Stimulated activated CD8-positive, alpha-beta memory T cell treated with anti-CD3 and anti-CD28 coated beads, Interleukin-7, amount 100 ng/mL, for 4 hours (primary cell): ENCODE measurements around the gene GET3.

ENCODE experiments used
- DNase-seq, 2 donors: peaks; one replicate each; pipeline ENCODE4 v3.0.0-alpha.2; 2020; ENCODE audit warnings: low read depth in 2 of 2

Gene GET3

DNA sequence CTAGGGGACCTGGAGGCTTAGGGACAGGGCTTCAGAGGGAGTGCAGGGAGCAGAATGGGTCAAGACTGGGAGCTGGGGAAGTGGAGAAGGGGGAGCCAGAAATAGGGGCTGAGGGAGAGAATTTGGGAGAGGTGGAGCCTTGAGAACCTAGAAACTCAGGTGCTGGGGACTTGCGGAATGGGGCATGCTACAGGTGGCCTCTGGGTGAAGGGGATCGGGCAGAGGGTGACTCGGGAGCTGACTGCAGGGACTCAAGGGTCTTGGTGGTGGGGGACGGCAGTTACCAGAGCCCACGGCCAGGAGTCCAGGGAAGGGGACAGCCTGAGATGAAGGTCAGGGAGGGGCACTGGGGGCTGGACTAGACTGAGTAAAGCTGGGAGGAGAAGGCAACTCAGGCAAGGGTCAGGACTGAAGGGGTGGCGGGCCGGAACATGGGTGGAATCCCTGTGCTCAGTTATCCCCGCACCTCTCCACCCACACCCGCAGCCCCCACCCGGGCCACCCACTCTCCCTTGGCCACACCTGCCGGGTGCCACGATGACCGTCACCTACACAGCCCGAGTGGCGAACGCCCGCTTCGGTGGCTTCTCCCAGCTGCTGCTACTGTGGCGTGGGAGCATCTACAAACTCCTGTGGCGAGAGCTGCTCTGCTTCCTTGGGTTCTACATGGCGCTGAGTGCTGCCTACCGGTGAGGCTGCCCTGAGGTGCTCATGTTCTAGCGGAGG, 14.9 kb downstream of the GET3 start:
- no peak for DNase-seq

DNA sequence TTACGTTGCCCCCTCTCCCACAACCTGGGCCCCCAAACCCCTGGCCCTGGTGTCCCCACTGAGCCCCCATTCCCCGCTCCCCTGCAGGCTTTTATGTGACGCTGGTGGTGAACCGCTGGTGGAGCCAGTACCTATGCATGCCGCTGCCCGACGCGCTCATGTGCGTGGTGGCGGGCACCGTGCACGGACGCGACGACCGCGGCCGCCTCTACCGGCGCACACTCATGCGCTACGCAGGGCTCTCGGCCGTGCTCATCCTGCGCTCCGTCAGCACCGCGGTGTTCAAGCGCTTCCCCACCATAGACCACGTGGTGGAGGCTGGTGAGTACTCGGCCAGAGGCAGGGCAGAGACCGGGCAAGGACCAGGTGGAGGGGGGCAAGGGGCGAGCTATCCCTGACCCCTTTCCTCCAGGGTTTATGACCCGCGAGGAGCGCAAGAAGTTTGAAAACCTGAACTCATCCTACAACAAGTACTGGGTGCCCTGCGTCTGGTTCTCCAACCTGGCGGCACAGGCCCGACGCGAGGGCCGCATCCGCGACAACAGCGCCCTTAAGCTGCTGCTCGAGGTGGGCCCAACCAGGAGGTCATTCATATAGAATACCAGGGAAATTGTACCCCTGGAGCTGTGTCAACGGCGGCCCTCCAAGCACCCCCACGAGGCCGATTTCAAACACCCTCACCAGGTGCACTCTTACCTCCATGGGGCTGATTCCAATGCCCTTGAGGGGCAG, 17.3 kb downstream of the GET3 start:
- DNase-seq = no peak

DNA sequence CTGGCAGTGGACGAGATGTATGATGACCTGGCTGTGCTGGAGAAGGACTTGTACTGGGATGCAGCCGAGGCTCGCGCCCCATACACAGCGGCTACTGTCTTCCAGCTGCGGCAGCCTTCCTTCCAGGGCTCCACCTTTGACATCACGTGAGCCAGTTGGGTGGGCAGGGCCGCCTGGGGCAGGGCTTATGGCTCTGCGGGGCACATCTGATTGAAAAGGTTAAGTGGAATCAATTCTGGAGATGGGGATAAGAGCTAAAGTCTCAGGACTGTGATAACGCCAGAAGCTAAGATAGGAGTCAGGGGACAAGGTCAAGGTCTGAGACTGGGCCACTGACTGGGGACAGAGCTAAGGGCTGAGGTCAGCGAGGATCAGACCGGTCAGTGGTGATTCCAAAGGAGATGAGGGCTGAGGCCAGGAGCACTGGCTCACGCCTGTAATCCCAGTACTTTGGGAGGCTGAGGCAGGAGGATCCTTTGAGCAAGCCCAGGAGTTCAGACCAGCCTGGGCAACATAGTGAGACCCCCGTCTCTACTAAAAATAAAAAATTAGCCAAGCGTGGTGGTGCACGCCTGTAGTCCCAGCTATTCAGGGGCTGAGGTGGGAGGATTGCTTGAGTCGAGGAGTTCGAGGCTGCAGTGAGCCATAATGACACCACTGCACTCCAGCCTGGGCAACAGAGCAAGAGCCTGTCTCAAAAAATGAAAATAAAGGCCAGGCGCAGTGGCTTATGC, 19.0 kb downstream of the GET3 start:
- DNase-seq = no peak

- DNase-seq = peak in 1 of 2 donors; percentile 40
These were observed 20.4 kb downstream of the GET3 start for GRCh38 chr19:12757544-12758274.

DNA sequence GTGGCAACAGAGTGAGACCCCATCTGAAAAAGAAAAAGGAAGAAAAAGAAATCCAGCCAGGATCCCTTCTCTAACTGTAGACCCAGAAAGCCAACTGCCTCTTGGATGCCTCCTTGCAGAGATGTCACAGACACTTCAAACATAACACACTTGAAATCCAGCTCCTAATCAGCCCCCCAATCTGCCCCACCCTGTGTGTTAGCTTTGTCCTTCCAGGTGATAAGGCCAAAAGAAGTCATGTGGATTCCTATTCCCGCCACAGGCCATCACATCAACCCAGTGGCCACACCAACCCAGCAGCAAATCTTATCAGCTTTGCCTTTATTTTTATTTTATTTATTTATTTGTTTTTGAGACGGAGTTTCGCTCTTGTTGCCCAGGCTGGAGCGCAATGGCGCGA, 22.4 kb downstream of the GET3 start:
- DNase-seq = no peak

DNA sequence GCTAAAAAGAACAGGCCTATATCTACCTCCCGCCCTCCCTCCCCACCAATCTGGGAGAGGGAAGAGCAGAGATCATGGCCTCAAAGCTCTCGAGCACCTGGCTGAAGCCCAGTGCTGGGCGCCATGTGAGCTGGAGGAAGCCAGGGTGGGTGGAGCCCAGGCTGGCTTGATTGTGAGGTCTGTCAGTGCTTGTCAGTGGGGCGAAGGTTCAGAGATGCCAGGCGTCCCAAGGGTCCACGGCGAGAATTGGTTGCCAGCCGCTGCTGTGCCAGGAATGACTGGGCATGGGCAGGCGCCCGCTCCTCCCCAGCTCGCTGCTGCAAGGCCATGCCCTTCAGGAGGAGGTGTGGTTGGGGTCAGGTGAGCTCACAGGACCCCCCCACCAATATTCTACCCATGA, 25.8 kb downstream of the GET3 start:
- no peak for DNase-seq

DNA sequence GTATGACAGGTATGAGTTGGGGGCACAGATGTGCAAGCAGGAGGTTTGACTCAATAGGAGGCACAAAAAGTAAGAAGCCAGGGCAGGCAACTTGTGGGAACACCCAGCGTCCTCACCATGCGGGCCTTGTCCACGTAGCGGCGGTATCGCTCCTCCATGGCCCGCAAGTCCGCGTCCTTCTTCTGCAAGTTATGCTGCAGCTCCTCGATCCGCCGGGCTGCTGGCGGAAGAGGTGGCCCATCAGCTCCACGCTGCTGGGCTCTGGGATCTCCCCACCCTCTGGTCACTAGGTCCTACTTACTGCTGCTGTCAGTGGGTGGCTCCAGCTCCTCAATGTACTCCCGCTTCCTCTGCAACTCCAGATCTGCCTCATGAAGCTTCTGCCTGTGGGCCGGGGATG, 27.4 kb downstream of the GET3 start:
- DNase-seq = no peak

DNA sequence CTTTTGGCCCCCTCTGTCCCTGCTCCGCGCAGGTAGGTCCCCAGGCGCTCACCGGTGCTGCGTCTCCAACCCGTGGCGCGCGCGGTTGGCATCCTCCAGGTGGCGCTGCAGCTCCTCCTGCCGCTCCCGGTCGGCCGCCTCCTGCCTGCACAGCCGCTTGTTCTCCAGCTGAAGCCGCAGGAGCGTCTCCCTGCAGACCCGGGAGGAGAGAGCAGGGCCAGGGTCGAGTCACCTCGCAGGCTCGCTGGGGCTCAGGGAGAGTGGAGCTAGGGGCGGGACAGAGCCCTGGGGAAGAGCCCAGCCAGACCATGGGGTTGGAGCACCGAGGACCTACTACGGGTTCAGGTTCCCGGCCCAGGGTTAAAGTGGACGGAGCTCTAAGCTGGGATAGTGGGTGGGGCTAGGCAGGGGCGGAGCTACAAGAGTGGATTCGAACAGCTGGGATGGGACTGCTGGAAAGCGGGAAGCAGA, 28.8 kb downstream of the GET3 start:
- DNase-seq = peak in 1 of 2 donors; percentile 70

DNA sequence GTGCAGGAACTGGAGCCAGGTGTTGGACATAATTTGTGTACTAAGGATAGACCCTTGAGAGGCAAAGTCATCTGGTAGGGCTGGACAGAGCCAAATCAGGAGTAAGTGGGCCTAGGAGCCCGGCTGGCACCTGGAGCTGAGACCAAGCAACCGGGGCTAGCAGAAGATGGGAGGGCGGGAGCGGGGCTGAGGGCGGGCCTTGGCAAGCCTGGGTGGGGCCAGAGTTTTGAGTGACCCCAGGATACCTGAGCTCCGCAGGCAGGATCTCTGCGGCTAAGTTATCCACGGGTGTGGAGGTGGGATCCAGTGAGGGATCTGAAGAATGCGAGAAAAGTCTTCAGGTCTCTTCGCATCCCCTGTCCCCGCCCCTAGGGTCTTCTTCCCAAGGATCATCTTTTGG, 29.9 kb downstream of the GET3 start:
- DNase-seq = no peak

- DNase-seq = no peak
These were observed 30.4 kb downstream of the GET3 start for GRCh38 chr19:12767666-12768065.

GRCh38 chr19:12769689-12770088, 32.4 kb downstream of the GET3 start:
- DNase-seq = peak in 1 of 2 donors; percentile 62

DNA sequence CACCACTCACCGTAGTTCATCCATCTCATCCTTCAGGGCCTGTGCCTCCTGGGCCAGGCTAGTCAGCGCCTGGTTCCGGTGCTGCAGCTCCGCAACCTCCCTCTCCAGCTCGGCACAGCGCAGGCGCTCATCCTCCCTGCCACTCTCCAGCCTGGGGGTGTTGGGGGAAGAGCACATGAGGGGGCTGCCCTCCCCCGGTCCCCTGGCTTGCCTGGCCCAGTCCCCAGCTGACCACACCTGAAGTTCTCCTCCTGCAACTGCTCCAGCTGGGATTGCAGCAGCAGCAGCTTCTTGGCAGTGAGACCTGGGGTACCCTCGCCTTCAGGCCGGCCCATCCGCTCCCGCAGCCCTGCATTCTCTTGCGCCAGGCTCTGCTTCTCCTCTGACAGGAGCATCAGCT, 33.6 kb downstream of the GET3 start:
- no peak for DNase-seq

- DNase-seq = no peak
These were observed 35.0 kb downstream of the GET3 start for GRCh38 chr19:12772323-12772722.

DNA sequence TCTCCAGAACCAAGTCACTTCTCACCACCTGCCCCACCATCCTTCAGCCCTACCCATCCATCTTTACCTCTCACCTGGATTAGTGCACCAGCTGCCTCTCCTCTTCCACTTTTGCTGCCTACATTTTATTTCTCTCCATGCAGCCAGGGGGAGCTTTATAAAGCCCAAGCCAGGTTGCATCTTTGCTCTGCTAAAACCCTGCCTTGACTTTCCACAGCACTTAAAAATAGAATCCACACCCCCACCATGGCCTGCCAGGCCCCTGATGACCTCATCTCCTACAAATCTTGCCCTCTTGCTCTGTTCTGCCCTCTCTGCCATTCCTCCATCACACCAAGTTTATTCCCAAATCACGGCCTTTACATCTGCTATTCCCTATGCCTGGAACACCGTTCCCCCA, 36.3 kb downstream of the GET3 start:
- DNase-seq = no peak

GRCh38 chr19:12774588-12775555, 37.6 kb downstream of the GET3 start, which contains the start of gene HOOK2:
Gene HOOK2 (minus strand): TSS chr19:12775552. CDS start chr19:12775449, 103 bp downstream.
- DNase-seq = no peak

- DNase-seq = peak in 1 of 2 donors; percentile 75
These were observed 40.1 kb downstream of the GET3 start for GRCh38 chr19:12777217-12778016.

- DNase-seq = no peak
These were observed 41.0 kb downstream of the GET3 start for GRCh38 chr19:12778017-12778904.

- DNase-seq = no peak
These were observed 41.5 kb downstream of the GET3 start for GRCh38 chr19:12778905-12779161.
